IMR-90 (cell line): Measurements from ENCODE around the gene CDHR3.

Experiments
- CEBPB ChIP-seq: IDR thresholded peaks from 2 replicates; pipeline ENCODE4 v1.6.1; 2012; ENCODE audit warnings: low read depth, low read length, improper control_type of control experiment
- MAFK ChIP-seq: IDR thresholded peaks from 2 replicates; pipeline ENCODE4 v1.6.1; 2012; ENCODE audit warnings: low read depth, low read length, improper control_type of control experiment
- RCOR1 ChIP-seq: IDR thresholded peaks from 2 replicates; pipeline ENCODE4 v1.6.1; 2012; ENCODE audit warnings: mild to moderate bottlenecking, low read length, improper control_type of control experiment; ENCODE audit not compliant: insufficient replicate concordance
- SMC3 ChIP-seq: fragments of 150-350 bp; IDR thresholded peaks from 2 replicates; pipeline ENCODE4 v1.6.1; 2016; ENCODE audit warnings: low read depth, mild to moderate bottlenecking, antibody characterized with exemption, low read length, moderate library complexity
- TF ChIP-seq, protein P1 (sequence below): conservative IDR thresholded peaks from 2 replicates; pipeline ENCODE4 v1.5.1; 2012; ENCODE audit warnings: mild to moderate bottlenecking, low read depth, low read length, improper control_type of control experiment

DNA sequence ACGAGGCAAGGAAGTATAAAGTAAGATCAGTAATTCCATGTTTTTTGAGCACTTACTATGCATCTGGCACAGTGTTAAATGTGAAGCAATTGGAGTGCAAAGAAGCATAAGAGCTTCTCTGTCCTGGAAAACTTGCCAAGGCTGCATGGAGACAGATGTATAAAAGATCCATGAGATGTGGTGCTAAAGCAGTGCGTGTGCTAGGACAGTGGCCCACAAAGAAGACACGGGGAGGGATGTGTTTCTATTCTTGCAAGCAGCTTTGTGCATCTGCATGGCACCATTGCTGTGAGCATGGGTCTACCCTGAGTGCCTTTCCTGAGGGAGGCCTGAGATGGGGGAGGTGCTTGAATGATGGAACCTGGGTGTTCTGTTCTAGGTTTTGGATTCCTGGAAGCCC lies 5.1 kb upstream of the CDHR3 start:
- no peak for TF ChIP-seq SMC3
- TF ChIP-seq, protein P1, sequence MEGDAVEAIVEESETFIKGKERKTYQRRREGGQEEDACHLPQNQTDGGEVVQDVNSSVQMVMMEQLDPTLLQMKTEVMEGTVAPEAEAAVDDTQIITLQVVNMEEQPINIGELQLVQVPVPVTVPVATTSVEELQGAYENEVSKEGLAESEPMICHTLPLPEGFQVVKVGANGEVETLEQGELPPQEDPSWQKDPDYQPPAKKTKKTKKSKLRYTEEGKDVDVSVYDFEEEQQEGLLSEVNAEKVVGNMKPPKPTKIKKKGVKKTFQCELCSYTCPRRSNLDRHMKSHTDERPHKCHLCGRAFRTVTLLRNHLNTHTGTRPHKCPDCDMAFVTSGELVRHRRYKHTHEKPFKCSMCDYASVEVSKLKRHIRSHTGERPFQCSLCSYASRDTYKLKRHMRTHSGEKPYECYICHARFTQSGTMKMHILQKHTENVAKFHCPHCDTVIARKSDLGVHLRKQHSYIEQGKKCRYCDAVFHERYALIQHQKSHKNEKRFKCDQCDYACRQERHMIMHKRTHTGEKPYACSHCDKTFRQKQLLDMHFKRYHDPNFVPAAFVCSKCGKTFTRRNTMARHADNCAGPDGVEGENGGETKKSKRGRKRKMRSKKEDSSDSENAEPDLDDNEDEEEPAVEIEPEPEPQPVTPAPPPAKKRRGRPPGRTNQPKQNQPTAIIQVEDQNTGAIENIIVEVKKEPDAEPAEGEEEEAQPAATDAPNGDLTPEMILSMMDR: no peak
- no peak for TF ChIP-seq RCOR1
- TF ChIP-seq MAFK: no peak
- TF ChIP-seq CEBPB: no peak
